Aorta (tissue), 4 donors: ENCODE measurements around the gene C16orf95. TPM values are rescaled to one million over a fixed set of nuclear protein-coding genes. Genes with fewer than 3 reads are reported as not detected.

Experiments used
- polyA plus RNA-seq, 2 donors: library from polyadenylated mRNA; stranded (reverse); fragments of 200-250 nt; gene quantifications; one replicate each; pipeline ENCODE4 v1.2.3, GENCODE V29; 2013
- total RNA-seq, 2 donors: library from RNA; stranded (reverse); fragmentation: NEBNext Ultra II Directional; extraction: Animal tissue kit (Norgen Biotek cat#: 25700); gene quantifications; one replicate each; pipeline ENCODE4 v1.2.1, GENCODE V29; 2021
- donor health status: healthy with polysubstance abuse.
- donor health status: Bipolar disorder and iron deficiency.
- donor health status: DM: no; HTN: no; CAD: no.
- donor health status: DM: yes; HTN: yes; CAD: no.

Gene C16orf95
- total and polyA plus RNA-seq, 4 donors = 2.2 to 6.6 (median 4.2) TPM

Other genes starting within 250 kb of the C16orf95 start
- gene FBXO31, start 66.4 kb upstream of the C16orf95 start, total RNA-seq = 10 to 100 TPM; 53.2 to 57.9 TPM
- 10 to 100 TPM in 1 of 2 donors, 1 to 10 TPM in 1; 6.0 to 28.9 TPM for gene FBXO31, start 66.4 kb upstream of the C16orf95 start, polyA plus RNA-seq
- 10 to 100 TPM; 57.0 to 60.8 TPM for gene MAP1LC3B, start 74.9 kb upstream of the C16orf95 start, total RNA-seq
- 10 to 100 TPM; 60.6 to 61.7 TPM for gene MAP1LC3B, start 74.9 kb upstream of the C16orf95 start, polyA plus RNA-seq
- 10 to 100 TPM; 32.5 to 42.5 TPM for gene ZCCHC14, start 175.6 kb upstream of the C16orf95 start, total RNA-seq
- 10 to 100 TPM in 1 of 2 donors, 1 to 10 TPM in 1; 6.6 to 23.1 TPM for gene ZCCHC14, start 175.6 kb upstream of the C16orf95 start, polyA plus RNA-seq